SK-N-MC (cell line): ENCODE results near the gene MRPS34.
"Not testable (repeated sequence)": the region's sequence is repeated elsewhere in the genome, so short reads cannot be mapped to it uniquely, and the experiment has no call there.

ENCODE experiments used
- DNase-seq: peaks from one replicate; pipeline ENCODE4 v3.0.0-alpha.2; 2011; ENCODE audit warnings: low read depth, low spot score
- H3K27ac ChIP-seq: fragments of 200-600 bp; sonication (generic); 2 replicates; pipeline ENCODE4 v1.5.1; 2016; ENCODE audit warnings: mixed run types
- H3K36me3 ChIP-seq: fragments of 200-600 bp; sonication (generic); 2 replicates; pipeline ENCODE4 v1.6.1; 2017; ENCODE audit warnings: antibody characterized with exemption, low read length, mixed read lengths; ENCODE audit not compliant: insufficient read depth
- H3K4me3 ChIP-seq: fragments of 200-600 bp; sonication (generic); 2 replicates; pipeline ENCODE4 v1.5.1; 2016
- H3K9ac ChIP-seq: fragments of 200-600 bp; sonication (generic); 2 replicates; pipeline ENCODE4 v1.8.0; 2017; ENCODE audit warnings: mixed run types, mixed read lengths; ENCODE audit not compliant: insufficient read length
- H3K9me3 ChIP-seq: fragments of 200-600 bp; sonication (generic); 2 replicates; pipeline ENCODE4 v1.6.1; 2017; ENCODE audit warnings: low read depth, mild to moderate bottlenecking, antibody characterized with exemption, low read length, moderate library complexity, mixed read lengths
- EZH2 ChIP-seq: fragments of 200-600 bp; sonication (generic); IDR thresholded peaks from one replicate; pipeline ENCODE4 v1.6.1; 2017; ENCODE audit warnings: antibody characterized with exemption
- FOXP2 ChIP-seq: optimal IDR thresholded peaks from 2 replicates; pipeline ENCODE3; 2011; ENCODE audit warnings: mild to moderate bottlenecking, moderate library complexity; ENCODE audit not compliant: insufficient read depth; ENCODE audit errors: extremely low read length, control extremely low read depth
- POLR2AphosphoS5 ChIP-seq: IDR thresholded peaks from 2 replicates; pipeline ENCODE4 v1.6.1; 2012; ENCODE audit warnings: mild to moderate bottlenecking, low read depth, low read length, borderline replicate concordance

The MRPS34 gene

GRCh38 chr16:1734123-1734522 lies 38.8 kb downstream of the MRPS34 start:
- no peak for TF ChIP-seq FOXP2
- no peak for TF ChIP-seq POLR2AphosphoS5
- no peak for TF ChIP-seq EZH2
- no peak overlapping the region for H3K4me3 ChIP-seq
- no peaks in the 10 kb centered on the region for H3K9me3 ChIP-seq
- DNase-seq = no peak
- H3K27ac ChIP-seq = no peak overlapping the region
- no peak overlapping the region for H3K9ac ChIP-seq
- H3K36me3 ChIP-seq = no peaks in the 10 kb centered on the region; the same call in 1 of the 2 replicates

GRCh38 chr16:1732551-1732987 lies 40.4 kb downstream of the MRPS34 start:
- H3K9me3 ChIP-seq, H3K27ac ChIP-seq, DNase-seq, H3K9ac ChIP-seq, H3K36me3 ChIP-seq, H3K4me3 ChIP-seq: not testable (repeated sequence)

DNA sequence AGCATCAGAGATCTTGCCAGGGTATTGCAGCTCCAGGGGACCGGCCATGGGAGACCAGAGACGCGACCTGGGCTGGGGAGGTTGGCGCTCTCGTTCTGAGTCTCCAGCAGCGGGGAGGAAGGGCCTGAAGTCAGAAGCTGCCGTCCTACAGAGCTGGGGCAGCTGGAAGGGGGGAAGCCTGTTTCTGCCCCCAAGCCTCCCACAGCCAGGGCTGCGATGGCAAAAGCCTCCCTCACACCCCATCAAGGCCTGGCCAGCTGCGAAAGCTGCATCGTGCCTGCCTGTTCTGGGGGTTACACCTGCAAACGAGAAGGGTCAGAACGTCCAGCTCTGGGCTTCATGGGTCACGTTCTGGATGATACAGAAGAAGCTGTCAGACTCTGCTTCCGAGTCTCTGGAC lies 40.9 kb downstream of the MRPS34 start:
- TF ChIP-seq FOXP2 = no peak
- TF ChIP-seq POLR2AphosphoS5 = no peak
- TF ChIP-seq EZH2 = no peak
- Histone ChIP-seq H3K27ac (no peak overlapping the region), H3K9ac (no peak overlapping the region), H3K36me3 (no peaks in the 10 kb centered on the region; the same call in 1 of the 2 replicates), H3K9me3 (no peaks in the 10 kb centered on the region), H3K4me3 (no peak overlapping the region)
- no peak for DNase-seq

GRCh38 chr16:1731603-1732002 lies 41.3 kb downstream of the MRPS34 start:
- Histone ChIP-seq H3K27ac (no peak overlapping the region), H3K9ac (no peak overlapping the region), H3K9me3 (no peaks in the 10 kb centered on the region), H3K4me3 (no peak overlapping the region), H3K36me3 (no peaks in the 10 kb centered on the region; the same call in 1 of the 2 replicates)
- no peak for TF ChIP-seq POLR2AphosphoS5
- TF ChIP-seq EZH2 = no peak
- no peak for TF ChIP-seq FOXP2
- DNase-seq = no peak

DNA sequence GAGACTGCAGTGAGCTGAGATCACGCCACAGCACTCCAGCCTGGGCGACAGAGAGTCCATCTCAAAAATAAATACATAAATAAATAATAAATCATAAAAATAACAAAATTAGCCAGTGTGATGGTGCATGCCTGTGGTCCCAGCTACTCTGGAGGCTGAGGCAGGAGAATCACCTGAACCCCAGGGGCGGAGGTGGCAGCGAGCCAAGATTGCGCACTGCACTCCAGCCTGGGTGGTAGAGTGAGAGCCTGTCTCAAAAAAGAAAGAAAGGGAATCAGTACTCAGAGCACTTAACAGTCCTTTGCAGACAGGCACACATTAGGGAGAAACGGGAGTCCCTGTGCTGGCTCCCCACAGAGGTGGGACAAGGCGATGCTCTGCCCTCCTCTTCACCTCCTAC lies 41.9 kb downstream of the MRPS34 start:
- H3K9ac ChIP-seq = no peak overlapping the region
- no peak for DNase-seq
- no peak for TF ChIP-seq EZH2
- TF ChIP-seq POLR2AphosphoS5 = no peak
- no peak for TF ChIP-seq FOXP2
- H3K4me3 ChIP-seq = no peak overlapping the region
- H3K27ac ChIP-seq = no peak overlapping the region
- H3K36me3 ChIP-seq = no peaks in the 10 kb centered on the region; the same call in 1 of the 2 replicates
- no peaks in the 10 kb centered on the region for H3K9me3 ChIP-seq

- no peak overlapping the region for H3K4me3 ChIP-seq
- H3K9ac ChIP-seq = no peak overlapping the region
- no peaks in the 10 kb centered on the region; the same call in 1 of the 2 replicates for H3K36me3 ChIP-seq
- no peak for DNase-seq
- H3K9me3 ChIP-seq = no peaks in the 10 kb centered on the region
- no peak for TF ChIP-seq POLR2AphosphoS5
- no peak for TF ChIP-seq EZH2
- TF ChIP-seq FOXP2 = no peak
- H3K27ac ChIP-seq = no peak overlapping the region
Measured at GRCh38 chr16:1729445-1729844, 43.5 kb downstream of the MRPS34 start.

- H3K9ac ChIP-seq = no peak overlapping the region
- no peak overlapping the region for H3K4me3 ChIP-seq
- no peaks in the 10 kb centered on the region for H3K9me3 ChIP-seq
- no peak for TF ChIP-seq EZH2
- TF ChIP-seq POLR2AphosphoS5 = no peak
- TF ChIP-seq FOXP2 = no peak
- H3K36me3 ChIP-seq = no peaks in the 10 kb centered on the region; the same call in 1 of the 2 replicates
- no peak overlapping the region for H3K27ac ChIP-seq
- no peak for DNase-seq
Measured at GRCh38 chr16:1729026-1729425, 43.9 kb downstream of the MRPS34 start.

DNA sequence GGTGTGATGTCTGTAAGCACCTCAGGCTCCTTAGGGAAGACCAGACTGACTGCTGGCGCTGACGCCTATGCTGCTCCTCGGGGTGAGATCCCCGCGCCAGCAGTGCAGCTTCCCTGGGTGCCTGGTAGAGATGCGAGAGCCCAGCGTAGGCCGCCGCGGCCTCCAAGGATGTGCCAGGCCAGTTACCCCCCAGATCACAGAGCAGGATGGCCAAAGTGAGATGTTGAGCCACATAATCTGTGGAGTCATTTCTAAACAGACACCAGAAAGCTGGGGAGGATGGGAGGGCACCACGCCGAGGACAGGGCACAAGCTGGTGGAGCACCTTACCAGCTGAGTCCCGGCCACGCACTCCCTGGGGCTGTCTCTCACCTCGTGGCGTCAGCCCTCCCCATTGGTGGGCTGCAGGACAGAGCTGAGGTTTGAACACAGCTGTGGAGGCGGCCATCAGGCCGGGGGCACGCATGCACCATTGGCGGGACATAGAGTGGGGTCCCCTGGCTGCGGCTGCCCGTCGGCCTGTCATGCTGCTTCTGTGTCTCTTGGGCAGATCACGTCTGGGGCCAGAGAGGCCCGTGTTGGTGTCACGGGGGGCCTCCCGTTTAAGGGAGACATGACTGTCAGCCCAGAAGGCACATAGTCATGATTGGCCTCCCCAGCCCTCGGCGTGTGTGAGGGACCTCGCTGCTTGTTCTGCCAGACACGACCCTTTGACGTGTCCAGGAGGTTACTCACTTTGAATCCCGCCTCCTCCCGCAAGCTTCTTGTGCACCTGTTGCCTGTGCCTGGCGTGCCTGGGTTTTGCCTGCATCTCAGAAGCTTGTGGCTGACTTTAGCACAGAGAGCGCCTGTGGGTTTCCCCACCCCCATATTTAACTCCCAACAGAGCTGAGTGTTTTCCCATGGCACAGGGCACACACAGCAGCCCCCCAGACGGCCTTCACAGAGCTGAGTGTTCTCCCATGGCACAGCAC lies 45.0 kb downstream of the MRPS34 start:
- Histone ChIP-seq H3K36me3 (no peaks in the 10 kb centered on the region; the same call in 1 of the 2 replicates), H3K9ac (no peak overlapping the region)
- TF ChIP-seq POLR2AphosphoS5 (no peak), FOXP2 (no peak), EZH2 (no peak)

More for the DNA sequence above, 45.0 kb downstream of the MRPS34 start:
- Histone ChIP-seq H3K4me3 (no peak overlapping the region), H3K9me3 (no peaks in the 10 kb centered on the region), H3K27ac (no peak overlapping the region)
- no peak for DNase-seq
